Liver (tissue), 9 donors: Measurements from ENCODE around the gene LIFR. TPM values are rescaled to one million over a fixed set of nuclear protein-coding genes. Genes with fewer than 3 reads are reported as not detected.

ENCODE experiments used
- DNase-seq: peaks from one replicate; pipeline ENCODE4 v3.0.0-alpha.2; 2017; ENCODE audit warnings: low spot score
- H3K27ac ChIP-seq, 2 donors: one replicate each; pipeline ENCODE4 v1.7.0; 2013; ENCODE audit warnings: inconsistent platforms in 2 of 2, low read length in 2 of 2, control low read depth in 1 of 2, low read depth in 1 of 2, mild to moderate bottlenecking in 1 of 2
- H3K27me3 ChIP-seq, 4 donors: one replicate each; pipeline versions ENCODE4 v1.6.1 to v1.7.0; 2013; ENCODE audit warnings: low read length in 3 of 4, inconsistent platforms in 1 of 4, mild to moderate bottlenecking in 1 of 4, moderate library complexity in 1 of 4; ENCODE audit not compliant: control insufficient read depth in 4 of 4, insufficient read depth in 4 of 4
- H3K36me3 ChIP-seq, 4 donors: one replicate each; pipeline versions ENCODE4 v1.6.1 to v1.7.0; 2013; ENCODE audit warnings: low read length in 3 of 4, mild to moderate bottlenecking in 3 of 4, low read depth in 1 of 4, moderate library complexity in 1 of 4; ENCODE audit not compliant: control insufficient read depth in 4 of 4, insufficient read depth in 3 of 4
- H3K4me1 ChIP-seq, 4 donors: one replicate each; pipeline versions ENCODE4 v1.6.1 to v1.7.0; 2013; ENCODE audit warnings: low read length in 3 of 4, mild to moderate bottlenecking in 3 of 4, moderate library complexity in 1 of 4; ENCODE audit not compliant: control insufficient read depth in 4 of 4, insufficient read depth in 4 of 4
- H3K4me3 ChIP-seq, 3 donors: one replicate each; pipeline versions ENCODE4 v1.6.1 to v1.7.0; 2013; ENCODE audit warnings: low read length in 3 of 3, control low read depth in 1 of 3, low read depth in 1 of 3, mild to moderate bottlenecking in 1 of 3
- H3K9ac ChIP-seq, 2 donors: one replicate each; pipeline ENCODE4 v1.7.0; 2013; ENCODE audit warnings: low read length in 2 of 2, mild to moderate bottlenecking in 2 of 2, moderate library complexity in 2 of 2, control low read depth in 1 of 2, low read depth in 1 of 2
- H3K9me3 ChIP-seq, 4 donors: one replicate each; pipeline versions ENCODE4 v1.6.1 to v1.7.0; 2013; ENCODE audit warnings: low read length in 3 of 4; ENCODE audit not compliant: control insufficient read depth in 4 of 4
- CTCF ChIP-seq: fragments of 150-350 bp; IDR thresholded peaks from 2 replicates; pipeline ENCODE4 v1.5.1; 2017; ENCODE audit warnings: improper control_type of control experiment, low read depth, low read length; ENCODE audit not compliant: missing input control
- EGR1 ChIP-seq, 2 donors: IDR thresholded peaks; 2 replicates each; pipeline ENCODE4 v1.6.1; 2016 to 2018; ENCODE audit warnings: antibody characterized with exemption in 2 of 2, low read depth in 2 of 2
- FOXA1 ChIP-seq: IDR thresholded peaks from 2 replicates; pipeline ENCODE4 v1.6.1; 2016; ENCODE audit warnings: antibody characterized with exemption
- GABPA ChIP-seq, 2 donors: IDR thresholded peaks in 1 of 2; conservative IDR thresholded peaks in 1 of 2; 2 replicates each; pipeline ENCODE4 v1.6.1; 2016; ENCODE audit warnings: antibody characterized with exemption in 2 of 2, mild to moderate bottlenecking in 1 of 2, moderate library complexity in 1 of 2
- HNF4A ChIP-seq, 2 donors: conservative IDR thresholded peaks; 2 replicates each; pipeline ENCODE4 v1.6.1; 2016; ENCODE audit warnings: antibody characterized with exemption in 2 of 2, mild to moderate bottlenecking in 2 of 2
- JUND ChIP-seq, 2 donors: IDR thresholded peaks; 2 replicates each; pipeline ENCODE4 v1.6.1; 2016; ENCODE audit warnings: antibody characterized with exemption in 2 of 2
- NR2F2 ChIP-seq: IDR thresholded peaks from 2 replicates; pipeline ENCODE4 v1.6.1; 2016; ENCODE audit warnings: antibody characterized with exemption
- RXRA ChIP-seq, 2 donors: IDR thresholded peaks; 2 replicates each; pipeline ENCODE4 v1.6.1; 2017 to 2018; ENCODE audit warnings: antibody characterized with exemption in 2 of 2, mild to moderate bottlenecking in 1 of 2
- SP1 ChIP-seq: IDR thresholded peaks from 2 replicates; pipeline ENCODE4 v1.6.1; 2018; ENCODE audit warnings: antibody characterized with exemption, mild to moderate bottlenecking
- TAF1 ChIP-seq: conservative IDR thresholded peaks from 2 replicates; pipeline ENCODE4 v1.6.1; 2016; ENCODE audit warnings: antibody characterized with exemption, mild to moderate bottlenecking
- ZBTB33 ChIP-seq: IDR thresholded peaks from 2 replicates; pipeline ENCODE4 v1.6.1; 2016; ENCODE audit warnings: antibody characterized with exemption
- WGBS: extraction: QIAGEN DNeasy Blood & Tissue Kit; methylation state at CpG from one replicate; pipeline ENCODE4 v1.1.7; 2013; 5-methylcytosine and 5-hydroxymethylcytosine counted together
- polyA plus RNA-seq, 2 donors: library from polyadenylated mRNA; stranded (reverse) in 1 of 2; unstranded in 1 of 2; fragments of 200-250 nt in 1 of 2; fragments of >200 nt in 1 of 2; fragmentation: Nextera tagmentation in 1 of 2; extraction: Ambion mirVana in 1 of 2; gene quantifications; one replicate each; pipeline versions ENCODE4 v1.2.1 to v1.2.3, GENCODE V29; 2013 to 2015
- total RNA-seq, 2 donors: library from RNA; depleted of rRNA; stranded (reverse); fragments of >200 nt; gene quantifications; one replicate each; pipeline ENCODE4 v1.2.3, GENCODE V29; 2014
- TF ChIP-seq, protein P1 (sequence below): IDR thresholded peaks from 2 replicates; pipeline ENCODE4 v1.6.1; 2016; ENCODE audit warnings: antibody characterized with exemption
- TF ChIP-seq, protein P2 (sequence below): IDR thresholded peaks from 2 replicates; pipeline ENCODE4 v1.6.1; 2016; ENCODE audit warnings: antibody characterized with exemption
- donor health status: healthy.
- donor health status: healthy.
- donor health status: healthy.
- donor health status: healthy.
- donor health status: healthy.

LIFR gene
- total and polyA plus RNA-seq, 4 donors = 10.5 to 79.7 (median 32.8) TPM

DNA sequence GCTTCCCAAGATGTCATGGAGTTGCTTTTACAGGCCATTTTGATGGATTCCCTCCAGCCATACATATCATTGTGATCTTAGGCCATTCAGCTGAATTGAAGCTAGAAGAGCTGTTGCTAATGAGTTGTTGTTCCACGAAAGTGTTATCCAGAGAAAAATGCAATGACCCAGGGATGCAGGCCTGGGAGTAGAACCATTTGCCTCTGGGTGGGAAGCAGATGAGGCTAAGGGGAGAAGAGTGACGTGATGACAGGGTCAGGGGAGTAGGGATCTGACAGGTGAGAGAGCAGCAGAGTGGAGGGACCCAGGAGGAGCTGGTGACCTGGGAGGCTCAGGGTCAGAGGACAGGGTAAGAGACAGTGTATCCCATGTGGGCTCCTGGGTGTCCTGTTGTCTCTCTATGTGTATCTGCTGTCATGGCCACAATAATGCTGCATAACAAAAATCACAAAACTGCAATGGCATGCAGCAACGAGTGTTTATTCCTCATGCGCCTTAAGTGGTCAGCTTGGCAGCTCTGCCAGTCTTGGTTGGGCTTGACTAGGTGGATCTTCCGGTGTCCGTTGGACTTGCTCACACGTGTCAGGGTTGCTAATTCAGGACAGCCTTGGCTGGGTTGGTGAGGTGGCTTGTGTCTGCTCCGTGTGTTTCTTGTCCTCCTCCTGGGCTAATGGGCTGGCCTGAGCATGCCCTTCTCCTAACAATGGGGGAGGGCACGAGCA, 90.6 kb downstream of the LIFR start:
- peak overlapping the region; percentile 2 to 42 for H3K27ac ChIP-seq
- H3K9me3 ChIP-seq = no peaks in the 10 kb centered on the region
- peaks cover 0 to 6% (median 0%) of the 10 kb centered on the region in 4 donors for H3K27me3 ChIP-seq
- no peaks in the 10 kb centered on the region for H3K36me3 ChIP-seq
- peaks cover 0 to 8% (median 5%) of the 10 kb centered on the region in 4 donors for H3K4me1 ChIP-seq
- no peak overlapping the region for H3K4me3 ChIP-seq
- H3K9ac ChIP-seq = no peak overlapping the region
- DNase-seq = no peak
- WGBS = 86% methylated on average over 9 of the region's 9 CpGs
- no peak for TF ChIP-seq FOXA1

DNA sequence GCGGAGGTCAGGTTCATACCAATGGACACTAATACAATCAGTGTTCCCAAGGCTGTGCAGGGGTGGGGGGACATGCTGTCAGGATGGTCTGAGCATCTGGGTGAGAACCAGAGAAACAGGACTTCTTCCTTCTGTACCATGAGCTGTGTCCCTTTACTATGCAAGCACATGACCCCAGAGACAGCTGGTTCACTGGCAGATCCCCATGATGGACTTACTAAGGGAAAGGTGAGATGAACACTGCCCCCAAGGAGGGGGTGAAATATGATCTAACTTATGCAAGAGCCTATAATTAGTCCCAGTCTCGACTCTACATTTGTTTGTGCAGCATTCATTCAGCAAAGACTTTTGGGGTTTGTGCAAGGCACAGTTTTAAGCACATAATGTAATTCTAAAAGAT, 91.4 kb downstream of the LIFR start:
- H3K9me3 ChIP-seq = no peaks in the 10 kb centered on the region
- H3K27me3 ChIP-seq = peaks cover 0 to 9% (median 0%) of the 10 kb centered on the region in 4 donors
- TF ChIP-seq TAF1 = no peak
- no peak for TF ChIP-seq JUND (IDR thresholded peaks at IDR 0.05)
- TF ChIP-seq CTCF = no peak
- TF ChIP-seq, protein P1, sequence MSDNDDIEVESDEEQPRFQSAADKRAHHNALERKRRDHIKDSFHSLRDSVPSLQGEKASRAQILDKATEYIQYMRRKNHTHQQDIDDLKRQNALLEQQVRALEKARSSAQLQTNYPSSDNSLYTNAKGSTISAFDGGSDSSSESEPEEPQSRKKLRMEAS = no peak
- TF ChIP-seq EGR1 (IDR thresholded peaks at IDR 0.05; ENCODE audit: low read depth in 2 of 2) = no peak
- TF ChIP-seq, protein P2, sequence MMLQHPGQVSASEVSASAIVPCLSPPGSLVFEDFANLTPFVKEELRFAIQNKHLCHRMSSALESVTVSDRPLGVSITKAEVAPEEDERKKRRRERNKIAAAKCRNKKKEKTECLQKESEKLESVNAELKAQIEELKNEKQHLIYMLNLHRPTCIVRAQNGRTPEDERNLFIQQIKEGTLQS = no peak
- no peak for TF ChIP-seq NR2F2
- TF ChIP-seq SP1 = no peak
- no peak for TF ChIP-seq FOXA1
- TF ChIP-seq ZBTB33 = no peak
- TF ChIP-seq HNF4A (conservative IDR thresholded peaks at IDR 0.05) = no peak
- TF ChIP-seq RXRA (IDR thresholded peaks at IDR 0.05) = no peak
- TF ChIP-seq GABPA (IDR thresholded peaks at IDR 0.05 in 1 of 2, conservative IDR thresholded peaks at IDR 0.05 in 1 of 2) = no peak
- 71% methylated on average over 2 of the region's 2 CpGs for WGBS
- H3K27ac ChIP-seq = peak overlapping the region in 1 of 2 donors; percentile 33
- no peaks in the 10 kb centered on the region for H3K36me3 ChIP-seq
- H3K4me3 ChIP-seq = no peak overlapping the region
- no peak for DNase-seq
- H3K9ac ChIP-seq = no peak overlapping the region
- peaks cover 0 to 8% (median 5%) of the 10 kb centered on the region in 4 donors for H3K4me1 ChIP-seq
